ENCODE measurements around the gene ENO3.

The ENO3 gene

GRCh38 chr17:4973256-4974114 lies 22.6 kb downstream of the ENO3 start:
- DNase-seq (ENCODE audit: low read depth, low spot score) = no peak

- no peak for DNase-seq (ENCODE audit: low read depth, low spot score)
These were observed 23.3 kb downstream of the ENO3 start for GRCh38 chr17:4974115-4974670.

GRCh38 chr17:4978726-4979125 lies 27.8 kb downstream of the ENO3 start:
- DNase-seq (ENCODE audit: low read depth, low spot score) = no peak

GRCh38 chr17:4980644-4981216 lies 29.8 kb downstream of the ENO3 start:
- DNase-seq (ENCODE audit: low read depth, low spot score) = no peak

GRCh38 chr17:4982305-4982704 lies 31.4 kb downstream of the ENO3 start:
- no peak for DNase-seq (ENCODE audit: low read depth, low spot score)

- no peak for DNase-seq (ENCODE audit: low read depth, low spot score)
These were observed 35.5 kb downstream of the ENO3 start for GRCh38 chr17:4986403-4986802.

GRCh38 chr17:4986951-4987766 lies 36.2 kb downstream of the ENO3 start, which contains the start of gene CAMTA2:
Gene CAMTA2, minus strand, starts transcription at chr17:4987675. Its CDS starts 1,453 bp downstream, at chr17:4986222.
- DNase-seq (ENCODE audit: low read depth, low spot score) = peak; percentile 77

GRCh38 chr17:4987767-4988567 lies 37.0 kb downstream of the ENO3 start:
- no peak for DNase-seq (ENCODE audit: low read depth, low spot score)

GRCh38 chr17:4994081-4994595 lies 43.2 kb downstream of the ENO3 start:
- no peak for DNase-seq (ENCODE audit: low read depth, low spot score)

- DNase-seq (ENCODE audit: low read depth, low spot score) = peak; percentile 77
These were observed 46.5 kb downstream of the ENO3 start, which contains the start of the genes INCA1 and KIF1C for GRCh38 chr17:4997302-4998026. Gene INCA1, minus strand, starts transcription at chr17:4997522. Its CDS starts 3,085 bp downstream, at chr17:4994437. Gene KIF1C, plus strand, starts transcription at chr17:4997950. Its CDS starts 2,297 bp downstream, at chr17:5000247.

- DNase-seq (ENCODE audit: low read depth, low spot score) = no peak
These were observed 47.3 kb downstream of the ENO3 start for GRCh38 chr17:4998027-4998731.

- no peak for DNase-seq (ENCODE audit: low read depth, low spot score)
These were observed 48.0 kb downstream of the ENO3 start for GRCh38 chr17:4998732-4999429.

GRCh38 chr17:4999430-5000093 lies 48.6 kb downstream of the ENO3 start:
- DNase-seq (ENCODE audit: low read depth, low spot score) = no peak

- no peak for DNase-seq (ENCODE audit: low read depth, low spot score)
These were observed 49.3 kb downstream of the ENO3 start for GRCh38 chr17:5000237-5000639.

- no peak for DNase-seq (ENCODE audit: low read depth, low spot score)
These were observed 51.3 kb downstream of the ENO3 start for GRCh38 chr17:5002121-5002788.

- DNase-seq (ENCODE audit: low read depth, low spot score) = no peak
These were observed 52.4 kb downstream of the ENO3 start for GRCh38 chr17:5003214-5003867.

Measured in activated CD4-positive, CD25-positive, alpha-beta regulatory T cell treated with anti-CD3 and anti-CD28 coated beads, Interleukin-2, amount 50 U/mL, for 16 hours (primary cell).